GM18951 (cell line): Measurements from ENCODE around the gene COL4A2.
"Not testable (repeated sequence)": the region's sequence is repeated elsewhere in the genome, so short reads cannot be mapped to it uniquely, and the experiment has no call there.

Source experiments
- POLR2A ChIP-seq: IDR thresholded peaks from 4 replicates; pipeline ENCODE4 v1.6.1; 2011; ENCODE audit warnings: mild to moderate bottlenecking; ENCODE audit not compliant: insufficient read length, insufficient read depth; ENCODE audit errors: extremely low read depth
- in situ Hi-C: fragments of 300-500 bp; cut with MboI; formaldehyde crosslinking; loops from one replicate; pipeline ENCODE4 v1.12.0; 2022; ENCODE audit warnings: low sequenced_read_pairs, mixed read lengths, inconsistent platforms; ENCODE audit not compliant: unreplicated experiment

Gene COL4A2

DNA sequence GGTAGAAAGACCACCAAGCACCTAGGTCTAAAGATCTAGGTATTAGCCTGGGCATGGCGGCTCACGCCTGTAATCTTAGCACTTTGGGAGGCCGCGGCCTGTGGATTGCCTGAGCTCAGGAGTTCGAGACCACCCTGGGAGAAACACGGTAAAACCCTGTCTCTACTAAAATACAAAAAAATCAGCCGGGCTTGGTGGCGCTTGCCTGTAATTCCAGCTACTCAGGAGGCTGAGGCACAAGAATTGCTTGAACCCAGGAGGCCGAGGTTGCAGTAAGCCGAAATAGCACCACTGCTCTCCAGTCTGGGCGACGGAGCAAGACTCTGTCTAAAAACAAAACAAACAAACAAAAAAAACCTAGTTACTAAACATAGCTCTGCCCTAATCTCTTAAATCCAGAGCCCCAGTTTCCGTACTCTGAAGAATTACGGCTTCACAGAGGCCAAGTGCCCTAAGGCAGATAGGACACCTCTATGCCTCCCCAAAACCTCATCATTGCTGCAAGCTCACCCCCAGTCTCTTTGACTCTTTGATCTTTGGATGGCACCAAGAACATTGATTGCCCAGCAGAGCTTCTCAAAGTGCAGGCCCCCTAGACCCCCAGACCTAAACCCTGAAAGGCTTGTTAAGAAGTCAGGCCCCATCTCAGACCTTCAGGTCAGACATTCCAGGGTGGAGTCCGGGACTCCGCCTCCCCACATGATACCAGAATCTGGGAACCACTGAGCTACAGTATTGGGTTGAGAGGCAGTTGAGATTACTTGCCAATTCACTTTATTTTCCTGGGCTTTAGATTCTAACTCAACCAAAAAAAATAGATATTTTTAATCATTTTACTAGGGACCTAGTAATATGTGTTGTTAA, 2.8 kb downstream of the COL4A2 start:
- TF ChIP-seq POLR2A, result no peak
- in situ Hi-C loops, result no loop called here

DNA sequence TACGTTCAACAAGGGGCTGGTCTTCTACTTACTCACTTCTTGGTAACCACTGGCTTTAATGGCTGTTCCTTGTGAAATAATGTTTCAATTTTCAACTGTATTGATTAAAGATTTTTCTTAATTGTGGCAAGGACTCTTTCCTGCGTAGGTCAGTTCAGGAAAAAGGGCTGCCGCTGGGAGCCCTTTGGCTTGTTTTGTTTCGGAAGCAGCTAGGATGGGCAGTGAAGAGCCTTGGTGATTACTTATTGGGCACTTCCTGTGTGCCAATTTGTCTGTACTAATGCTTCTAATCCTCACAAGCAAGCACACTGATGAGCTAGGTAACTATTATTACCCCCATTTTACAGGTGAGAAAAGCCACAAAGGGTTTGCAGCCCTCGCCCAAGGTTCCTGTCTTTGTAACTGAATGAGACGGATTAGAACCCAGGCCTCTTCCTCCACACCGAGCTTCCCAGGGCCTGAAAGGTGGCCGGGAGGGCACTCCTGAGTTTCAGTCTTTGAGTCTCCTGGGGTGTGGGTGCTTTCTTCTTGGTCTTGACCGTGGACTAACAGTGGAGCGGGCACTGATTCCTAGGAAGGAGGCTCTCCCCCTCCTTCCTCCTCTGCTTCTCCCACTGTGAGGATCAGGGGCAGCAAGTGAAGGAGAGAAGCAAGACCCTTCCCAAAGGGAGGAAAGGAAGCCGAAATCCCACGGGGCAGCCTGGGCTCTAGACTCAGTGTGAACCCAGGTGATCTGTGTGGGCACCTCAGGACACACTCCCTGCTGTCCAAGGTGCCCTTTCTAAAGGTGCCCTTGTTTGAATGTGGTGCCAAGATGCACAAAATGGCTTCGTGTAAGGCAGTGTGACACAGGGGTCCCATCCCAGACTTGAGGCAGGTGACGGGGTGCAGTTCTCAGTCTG, 3.7 kb downstream of the COL4A2 start:
- TF ChIP-seq POLR2A, result no peak
- in situ Hi-C loops, result no loop called here

DNA sequence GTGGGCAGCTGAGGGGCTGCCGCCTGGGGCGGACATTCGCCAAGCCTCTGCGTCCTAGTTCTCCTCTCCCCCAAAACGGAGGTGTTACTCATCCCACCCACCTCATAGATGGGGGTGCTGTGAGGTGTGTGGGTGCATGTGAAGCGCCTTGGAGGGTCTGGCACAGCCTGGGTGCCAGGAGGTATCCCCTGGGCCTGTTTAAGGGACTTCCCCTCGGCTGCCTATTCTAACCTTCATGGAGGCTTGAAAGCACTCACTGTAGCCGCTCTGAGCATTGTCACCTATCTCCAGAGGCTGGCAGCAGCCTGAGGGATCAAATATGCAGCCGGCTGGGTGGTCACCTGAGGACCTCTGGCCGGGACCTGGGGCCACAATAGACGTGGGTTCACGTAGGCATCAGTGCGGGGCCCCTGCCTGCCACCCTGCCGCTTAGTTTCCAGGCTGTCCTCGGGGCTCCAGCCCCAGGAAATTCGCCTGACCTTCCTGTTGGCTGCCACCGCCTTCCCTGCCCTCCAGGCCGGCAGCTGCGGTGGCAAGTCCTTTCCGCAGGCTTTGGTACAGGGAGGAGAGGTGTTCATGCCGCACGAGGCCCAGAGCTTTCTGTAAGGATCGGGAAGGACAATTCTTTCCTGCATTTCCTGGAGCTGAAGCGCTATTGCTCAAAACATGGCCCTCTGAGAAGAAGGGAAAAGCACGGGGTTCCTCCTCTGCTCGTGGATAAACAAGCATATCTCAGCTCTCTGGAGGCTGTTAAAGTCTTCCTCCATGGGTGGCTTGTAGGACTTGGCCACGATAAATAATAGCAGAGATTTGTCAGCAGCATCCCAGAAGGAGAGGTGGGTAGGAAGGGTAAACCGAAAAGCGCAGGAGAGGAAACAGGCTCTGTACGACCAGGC, 4.6 kb downstream of the COL4A2 start:
- in situ Hi-C loops, result no loop called here

DNA sequence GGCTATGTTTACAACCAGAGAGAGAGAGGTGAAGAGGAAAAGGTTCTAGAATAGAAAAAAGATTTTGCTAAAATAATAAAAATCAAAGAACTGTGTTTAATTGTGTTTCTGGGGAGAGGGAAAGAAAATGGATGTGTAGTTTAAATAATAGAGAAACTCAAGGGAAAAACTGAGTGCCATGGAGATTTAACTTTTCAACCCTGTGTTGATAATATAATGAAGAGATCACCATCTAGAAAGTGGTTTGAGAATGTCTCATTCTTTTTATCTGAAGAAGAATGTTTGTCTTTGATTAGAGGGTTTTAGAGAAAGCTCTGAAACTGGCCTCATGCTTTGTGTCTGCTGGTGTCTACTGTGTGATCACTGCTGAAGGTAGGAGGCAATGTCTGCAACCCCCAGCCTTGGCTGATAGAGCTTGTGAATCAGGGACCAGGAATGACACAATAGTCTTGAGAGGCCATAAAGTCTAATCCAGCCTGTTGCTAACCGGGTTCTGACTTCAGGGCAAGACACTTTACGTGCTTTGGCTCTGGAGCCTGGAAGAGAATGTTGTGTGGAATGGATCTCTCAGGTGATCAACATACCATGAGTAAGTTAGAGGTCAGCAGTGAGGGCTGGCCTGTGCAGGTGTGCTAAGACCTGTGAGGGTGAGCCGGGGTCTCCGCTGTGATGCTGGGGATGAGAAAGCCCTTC, 5.4 kb downstream of the COL4A2 start:
- in situ Hi-C loops, result no loop called here
- TF ChIP-seq POLR2A, result no peak

More for the DNA sequence above, 4.6 kb downstream of the COL4A2 start:
- no peak for TF ChIP-seq POLR2A

DNA sequence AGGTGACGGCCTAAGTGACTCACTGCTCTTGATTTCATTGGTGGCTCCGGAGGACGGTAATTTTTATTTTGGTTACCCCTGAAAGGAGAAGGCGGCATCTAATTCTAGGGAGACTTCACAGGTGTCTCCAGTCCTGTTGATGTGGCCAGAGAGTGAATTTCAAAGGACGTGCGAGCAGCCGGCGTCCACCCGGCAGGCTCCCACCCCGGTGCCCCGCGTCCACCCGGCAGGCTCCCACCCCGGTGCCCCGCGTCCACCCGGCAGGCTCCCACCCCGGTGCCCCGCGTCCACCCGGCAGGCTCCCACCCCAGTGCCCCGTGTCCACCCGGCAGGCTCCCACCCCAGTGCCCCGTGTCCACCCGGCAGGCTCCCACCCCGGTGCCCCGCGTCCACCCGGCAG, 6.2 kb downstream of the COL4A2 start:
- in situ Hi-C loops, result not testable (repeated sequence)

DNA sequence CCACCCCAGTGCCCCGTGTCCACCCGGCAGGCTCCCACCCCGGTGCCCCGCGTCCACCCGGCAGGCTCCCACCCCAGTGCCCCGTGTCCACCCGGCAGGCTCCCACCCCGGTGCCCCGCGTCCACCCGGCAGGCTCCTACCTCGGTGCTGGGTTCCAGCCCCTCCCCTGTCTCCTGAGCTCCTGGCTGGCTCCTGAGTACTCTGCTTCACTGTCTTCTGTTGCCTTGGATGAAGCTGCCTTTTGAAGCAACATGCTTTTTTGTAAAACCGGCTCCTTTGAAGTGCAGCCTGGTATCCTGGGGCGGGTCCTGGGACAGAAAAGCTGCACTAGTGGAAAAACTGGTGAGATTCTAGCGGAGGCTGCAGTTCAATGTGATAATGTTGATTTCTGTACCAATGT, 6.6 kb downstream of the COL4A2 start:
- in situ Hi-C loops, result not testable (repeated sequence)

DNA sequence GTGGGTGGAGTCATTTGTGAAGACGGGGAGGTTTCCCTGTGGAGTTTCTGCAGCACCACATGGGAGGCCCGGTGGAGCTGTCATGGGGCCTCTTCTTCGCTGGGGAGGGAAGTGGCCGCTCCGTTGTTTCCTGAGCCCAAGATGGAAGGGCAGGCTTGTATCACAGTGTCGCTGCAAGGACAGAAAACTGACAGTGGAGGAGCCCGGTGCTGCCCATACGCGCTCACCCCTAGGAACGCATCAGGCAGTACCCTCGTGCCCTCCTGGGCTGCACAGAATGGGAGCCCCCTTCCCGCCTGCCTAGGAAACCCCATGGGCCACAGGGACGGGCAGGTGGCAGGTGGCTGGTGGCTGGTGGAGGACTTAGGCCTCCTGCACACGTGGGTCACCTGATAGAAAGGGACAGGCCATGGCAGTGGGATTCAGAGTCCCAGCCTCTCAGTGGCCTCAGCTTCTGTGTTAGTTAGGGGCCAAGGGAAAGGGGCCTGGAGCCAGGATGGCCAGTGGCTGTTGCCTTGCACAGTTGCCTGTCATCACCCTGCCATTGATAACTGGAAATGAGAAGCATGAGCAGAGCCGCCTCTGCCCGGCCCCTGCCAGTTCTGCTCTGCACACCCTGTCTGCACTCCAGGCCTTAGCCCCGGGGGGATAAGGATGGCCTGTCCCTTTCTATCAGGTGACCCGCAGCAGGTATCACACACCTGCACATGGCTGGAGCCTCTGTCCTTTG, 7.6 kb downstream of the COL4A2 start:
- no peak for TF ChIP-seq POLR2A

DNA sequence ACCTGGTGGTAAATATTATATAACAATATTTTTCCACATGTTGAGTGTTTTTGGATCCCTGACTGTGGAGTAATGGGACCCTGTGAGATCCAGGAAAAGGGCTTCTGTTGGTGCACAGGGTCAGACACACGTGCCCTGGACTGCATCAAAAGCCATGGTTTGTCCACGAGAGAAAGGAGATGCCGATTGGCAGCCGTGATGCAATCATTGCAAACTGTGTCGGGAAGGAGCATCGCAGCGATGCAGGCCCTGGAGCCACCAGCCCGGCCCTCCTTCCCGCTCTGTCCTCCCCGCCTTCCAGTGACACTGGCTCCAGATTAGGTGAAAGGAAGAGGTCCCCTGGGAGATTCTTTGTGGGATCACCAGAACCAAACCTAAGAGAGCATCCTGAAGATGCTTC, 9.1 kb downstream of the COL4A2 start:
- TF ChIP-seq POLR2A, result no peak
- in situ Hi-C loops, result no loop called here

More for the DNA sequence above, 7.6 kb downstream of the COL4A2 start:
- in situ Hi-C loops, result no loop called here

DNA sequence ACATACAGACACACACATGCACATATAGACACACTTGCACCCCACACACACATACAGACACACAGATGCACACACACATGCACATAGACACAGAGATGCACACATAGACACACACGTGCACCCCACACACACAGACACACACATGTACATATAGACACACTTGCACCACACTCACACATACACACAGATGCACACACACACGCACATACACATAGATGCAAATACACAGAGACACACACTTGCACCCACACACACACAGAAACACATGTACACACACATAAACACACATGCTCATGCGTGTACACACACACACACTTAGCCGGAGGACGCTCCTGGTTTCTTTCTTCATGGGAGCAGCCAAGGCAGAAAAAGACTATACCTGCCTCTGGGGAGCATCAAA, 10.0 kb downstream of the COL4A2 start:
- in situ Hi-C loops, result no loop called here
- no peak for TF ChIP-seq POLR2A

DNA sequence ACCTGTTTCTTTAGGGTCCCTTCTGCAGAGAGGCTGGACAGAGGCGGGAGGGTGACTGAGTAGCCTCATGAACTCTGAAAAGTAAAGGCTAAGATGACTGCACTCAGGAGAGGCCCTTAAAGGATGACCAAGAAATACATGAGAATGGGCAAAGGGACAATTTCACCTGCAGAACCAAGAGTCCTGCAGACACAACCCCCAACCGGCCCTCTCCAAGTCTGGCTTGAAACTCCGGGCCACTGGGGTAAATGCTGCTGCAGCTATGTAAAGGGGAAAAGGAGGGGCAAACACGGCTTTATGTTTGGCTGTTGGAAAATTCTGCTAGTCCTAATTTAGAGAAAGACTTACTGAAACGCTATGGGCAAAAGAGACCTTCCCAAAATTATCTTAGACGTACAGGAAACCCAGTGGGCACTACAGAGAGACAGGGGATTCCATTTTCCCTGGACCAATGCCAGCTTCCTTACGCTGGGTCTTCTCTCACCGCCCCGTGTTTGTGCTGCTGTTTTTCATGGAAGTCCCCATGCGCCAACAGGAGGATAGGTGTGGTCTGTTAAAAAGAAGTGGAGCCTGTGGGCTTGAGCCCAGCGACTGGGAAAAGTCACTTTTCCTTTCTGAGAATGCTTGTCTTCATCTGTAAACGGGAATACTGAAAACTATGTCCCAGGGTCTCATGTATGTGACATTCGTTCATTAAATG, 10.6 kb downstream of the COL4A2 start:
- in situ Hi-C loops, result no loop called here
- no peak for TF ChIP-seq POLR2A

DNA sequence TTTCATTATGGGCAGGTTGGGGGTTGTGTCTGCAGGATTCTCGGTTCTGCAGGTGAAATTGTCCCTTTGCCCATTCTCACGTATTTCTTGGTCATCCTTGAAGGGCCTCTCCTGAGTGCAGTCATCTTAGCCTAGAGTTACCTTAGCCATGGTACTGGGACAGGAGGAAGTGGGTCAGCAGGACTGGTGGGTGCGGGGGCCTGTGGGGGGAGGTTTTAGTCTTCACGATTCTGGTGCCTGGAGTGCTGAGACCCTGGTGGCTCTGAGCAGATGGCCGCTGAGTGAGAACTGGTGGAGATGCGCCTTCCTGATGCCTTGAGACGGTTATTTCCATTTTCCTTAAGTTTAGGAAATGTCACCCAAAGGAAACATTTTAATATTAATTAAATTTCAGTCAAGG, 11.8 kb downstream of the COL4A2 start:
- TF ChIP-seq POLR2A, result no peak
- in situ Hi-C loops, result no loop called here
